ENCODE data around the gene SMURF2.

- TF ChIP-seq CTCF (conservative IDR thresholded peaks at IDR 0.05 in 1 of 2, IDR thresholded peaks at IDR 0.05 in 1 of 2; ENCODE audit: extremely low read depth in 1 of 2, insufficient read depth in 1 of 2, low read depth in 1 of 2, low read length in 2 of 2) (no peak), EZH2 (IDR thresholded peaks at IDR 0.05; ENCODE audit: borderline replicate concordance, low read length) (no peak)
Observed at GRCh38 chr17:64571746-64572145, 90.4 kb downstream of the SMURF2 start.

Measured in mammary epithelial cell (primary cell).